ENCODE data around the gene TMEM132D. TPM values are rescaled to one million over a fixed set of nuclear protein-coding genes. Genes with fewer than 3 reads are reported as not detected.

Gene TMEM132D
- total and polyA plus RNA-seq, 2 of the 4 experiments (the other 2 are of a cell fraction), result not detected

GRCh38 chr12:129826273-129826672 is 77.6 kb downstream of the TMEM132D start:
- no TSS peak for BruUV-seq (replicated peaks)
- CTCF ChIA-PET, result no interaction called here

More at GRCh38 chr12:129826273-129826672, 77.6 kb downstream of the TMEM132D start:
- no peaks in the 10 kb centered on the region for H4K20me1 ChIP-seq (ENCODE audit: insufficient read depth, low read length)
- H3K27ac ChIP-seq (ENCODE audit: insufficient read depth, low read length), result no peak overlapping the region
- in situ Hi-C loops (cut with MboI; ENCODE audit: low sequenced_read_pairs) (no loop called here), dilution Hi-C loops (cut with HindIII; ENCODE audit: low sequenced_read_pairs, unreplicated experiment) (no loop called here), intact Hi-C loops (cut with micrococcal nuclease) (no loop called here)
- no peak overlapping the region for H2BK20ac ChIP-seq (ENCODE audit: low read depth, low read length)
- TF ChIP-seq, protein P1, sequence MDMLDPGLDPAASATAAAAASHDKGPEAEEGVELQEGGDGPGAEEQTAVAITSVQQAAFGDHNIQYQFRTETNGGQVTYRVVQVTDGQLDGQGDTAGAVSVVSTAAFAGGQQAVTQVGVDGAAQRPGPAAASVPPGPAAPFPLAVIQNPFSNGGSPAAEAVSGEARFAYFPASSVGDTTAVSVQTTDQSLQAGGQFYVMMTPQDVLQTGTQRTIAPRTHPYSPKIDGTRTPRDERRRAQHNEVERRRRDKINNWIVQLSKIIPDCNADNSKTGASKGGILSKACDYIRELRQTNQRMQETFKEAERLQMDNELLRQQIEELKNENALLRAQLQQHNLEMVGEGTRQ (IDR thresholded peaks at IDR 0.05; ENCODE audit: low read depth, low read length), result no peak
- no peak for TF ChIP-seq CTCF (conservative IDR thresholded peaks at IDR 0.05; ENCODE audit: low read depth, low read length)
- no peak for TF ChIP-seq NFE2L2 (IDR thresholded peaks at IDR 0.05; ENCODE audit: low read depth, low read length)
- no peak for TF ChIP-seq RAD21 (IDR thresholded peaks at IDR 0.05; ENCODE audit: low read length)
- TF ChIP-seq RCOR1 (IDR thresholded peaks at IDR 0.05; ENCODE audit: insufficient replicate concordance, low read length), result no peak
- no peak for TF ChIP-seq BHLHE40 (IDR thresholded peaks at IDR 0.05; ENCODE audit: low read depth, low read length)
- TF ChIP-seq RFX5 (IDR thresholded peaks at IDR 0.05; ENCODE audit: low read depth, low read length), result no peak
- no peak for TF ChIP-seq MAZ (IDR thresholded peaks at IDR 0.05; ENCODE audit: borderline replicate concordance, low read depth, low read length)
- no peak for TF ChIP-seq ELK1 (IDR thresholded peaks at IDR 0.05; ENCODE audit: borderline replicate concordance, low read depth, low read length)
- no peak for TF ChIP-seq POLR2A (IDR thresholded peaks at IDR 0.05; ENCODE audit: low read depth, low read length)
- no peak for TF ChIP-seq MXI1 (IDR thresholded peaks at IDR 0.05; ENCODE audit: borderline replicate concordance, low read depth, low read length)
- no peak for TF ChIP-seq FOS (IDR thresholded peaks at IDR 0.05; ENCODE audit: low read depth, low read length)
- TF ChIP-seq CHD1 (IDR thresholded peaks at IDR 0.05; ENCODE audit: low read depth, low read length), result no peak
- no peak for TF ChIP-seq MAFK (IDR thresholded peaks at IDR 0.05; ENCODE audit: low read depth, low read length)
- no peak for TF ChIP-seq SMC3 (IDR thresholded peaks at IDR 0.05; ENCODE audit: low read depth, low read length)
- TF ChIP-seq CEBPB (IDR thresholded peaks at IDR 0.05; ENCODE audit: low read depth, low read length), result no peak
- no peak overlapping the region for H2AFZ ChIP-seq (replicated peaks; ENCODE audit: low read length, poor library complexity)
- ATAC-seq (ENCODE audit: low read depth) (no peak), DNase-seq (no peak)
- H3K14ac ChIP-seq (replicated peaks; ENCODE audit: low read depth, low read length), result no peak overlapping the region
- no peak overlapping the region for H3K23ac ChIP-seq (ENCODE audit: low read depth, low read length)
- H2AK9ac ChIP-seq (replicated peaks; ENCODE audit: low read depth, low read length, poor library complexity), result no peak overlapping the region
- no peaks in the 10 kb centered on the region for H3K27me3 ChIP-seq (ENCODE audit: control insufficient read depth, insufficient read depth, low read length)
- POLR2A ChIA-PET (ENCODE audit: unreplicated experiment), result no interaction called here
- no peaks in the 10 kb centered on the region for H3K79me1 ChIP-seq (ENCODE audit: low read depth in 1 of 2, low read length in 2 of 2)
- H3K4me3 ChIP-seq (ENCODE audit: insufficient read depth, low read depth, low read length), result no peak overlapping the region
- no peak overlapping the region for H3K4ac ChIP-seq (ENCODE audit: low read depth, low read length)
- H2BK15ac ChIP-seq (ENCODE audit: low read depth, low read length), result no peak overlapping the region
- no peak overlapping the region for H2BK5ac ChIP-seq (ENCODE audit: low read depth, low read length, poor library complexity, severe bottlenecking)
- no peak overlapping the region for H4K8ac ChIP-seq (ENCODE audit: low read depth in 2 of 2, low read length in 2 of 2)
- H3K9me1 ChIP-seq (ENCODE audit: insufficient read depth, low read length), result no peaks in the 10 kb centered on the region
- H3K36me3 ChIP-seq (ENCODE audit: control insufficient read depth, insufficient read depth, low read length), result no peaks in the 10 kb centered on the region
- peaks cover 34% of the 10 kb centered on the region for H3K9me3 ChIP-seq (ENCODE audit: control insufficient read depth, insufficient read depth, low read length)
- no peak overlapping the region for H4K91ac ChIP-seq (ENCODE audit: insufficient read depth, low read depth, low read length)
- H3K56ac ChIP-seq (ENCODE audit: extremely low read depth, insufficient read depth, low read length), result no peak overlapping the region
- H3K4me2 ChIP-seq (ENCODE audit: low read depth, low read length), result no peak overlapping the region
- no peak overlapping the region for H2AK5ac ChIP-seq (ENCODE audit: low read depth, low read length)
- 40% methylated on average over 1 of the region's 10 CpGs; no CpG with 5 or more reads in 1 of the 2 experiments for WGBS, 2 experiments (ENCODE audit: extremely low coverage in 2 of 2, insufficient read length in 1 of 2)
- H2BK120ac ChIP-seq (ENCODE audit: low read depth, low read length), result no peak overlapping the region
- H3K18ac ChIP-seq (ENCODE audit: low read depth, low read length), result no peak overlapping the region
- no peak overlapping the region for H4K5ac ChIP-seq (ENCODE audit: low read depth, low read length)
- no peak overlapping the region for H3K9ac ChIP-seq (ENCODE audit: low read depth, low read length)
- no peaks in the 10 kb centered on the region for H3K4me1 ChIP-seq (ENCODE audit: control insufficient read depth, insufficient read depth, low read length)
